GM21390 (cell line): ENCODE results near the gene CHGA.

ENCODE experiments used
- ATAC-seq: cut with Tn5 transposase; IDR thresholded peaks from one replicate; pipeline ENCODE4 v1.9.1; 2021; ENCODE audit not compliant: unreplicated experiment

The CHGA gene

DNA sequence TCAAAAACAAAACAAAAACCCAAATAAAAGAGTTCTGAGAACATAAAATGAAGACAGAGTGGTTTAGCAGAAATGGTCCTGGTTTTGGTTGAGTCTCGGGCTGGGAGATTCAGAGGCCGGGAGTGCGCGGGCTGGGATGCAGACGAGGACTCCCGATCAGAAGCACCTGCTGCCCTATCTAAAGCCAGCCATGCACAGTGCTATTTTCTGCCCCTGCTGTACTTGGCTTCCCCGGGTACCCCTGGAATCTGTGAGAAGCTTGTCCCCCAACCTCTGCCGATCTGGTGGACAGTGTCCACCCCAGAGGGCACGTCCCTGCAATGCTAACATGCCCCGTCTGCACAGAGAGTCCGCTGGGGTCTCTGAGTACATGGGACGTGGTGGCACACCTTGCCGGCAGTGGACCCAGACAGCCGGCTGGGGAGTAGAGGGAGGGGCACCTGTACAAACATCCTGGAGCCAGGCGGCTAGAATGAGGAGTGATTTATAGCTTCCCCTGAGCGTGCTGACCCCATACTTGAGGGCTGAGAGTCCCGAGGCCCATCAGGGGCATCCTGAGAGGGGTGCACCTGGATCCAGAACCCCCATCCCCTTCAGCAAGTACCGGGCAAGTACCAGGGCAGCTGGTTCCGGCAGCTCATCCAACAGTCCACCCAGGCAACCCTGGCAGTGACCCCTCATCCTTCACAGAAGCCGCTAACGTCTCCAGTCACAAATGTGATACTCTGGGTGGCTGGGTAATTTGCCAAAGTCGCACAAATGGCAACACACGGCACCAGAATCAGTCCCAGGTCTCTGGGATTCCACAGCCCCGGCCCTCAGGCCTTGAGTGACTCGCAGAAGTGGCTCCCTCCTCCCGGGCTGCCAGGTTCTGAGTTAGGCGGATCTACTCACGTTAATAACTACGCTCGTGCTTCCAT, 37.1 kb downstream of the CHGA start:
- no peak for ATAC-seq

DNA sequence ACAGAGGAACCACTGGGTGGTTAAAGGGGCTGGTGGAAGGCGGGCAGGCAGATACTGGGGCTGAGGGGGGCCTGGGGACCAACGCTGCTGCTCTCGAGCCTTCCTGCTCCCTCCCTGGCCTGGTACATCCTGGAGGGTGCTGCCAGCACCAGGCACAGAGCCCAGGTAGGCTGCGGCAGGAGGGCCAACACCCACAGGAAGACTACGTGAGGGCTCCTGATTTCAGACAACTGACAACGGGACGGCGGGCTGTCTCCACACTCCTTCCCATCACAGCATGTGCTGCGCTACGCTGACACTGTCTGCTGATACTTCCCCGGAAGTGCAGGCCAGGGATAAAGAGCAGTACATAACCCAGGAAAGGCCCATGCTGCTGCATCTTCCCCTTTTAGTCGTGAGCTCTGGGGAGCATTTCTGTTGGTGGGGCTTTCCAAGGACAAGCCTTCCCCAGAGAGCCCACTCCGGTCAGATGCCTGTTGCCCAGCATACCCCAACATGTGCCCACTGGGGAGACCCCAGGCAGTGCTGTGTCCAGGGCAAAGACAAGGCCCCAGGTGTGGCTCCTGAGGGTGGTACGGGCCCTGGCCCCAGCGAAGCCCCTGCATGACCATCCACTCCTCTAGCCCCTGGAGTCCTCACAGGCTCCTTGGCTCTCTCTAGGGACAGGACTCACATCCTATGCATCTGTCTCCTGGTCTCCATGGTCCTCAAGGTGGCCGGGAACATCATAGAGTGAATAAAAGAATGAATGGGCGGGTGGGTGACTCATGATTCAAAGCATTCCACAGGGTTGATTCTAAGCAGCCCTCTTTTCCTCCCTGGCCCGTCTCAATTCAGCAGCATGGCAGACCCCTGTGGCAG, 38.0 kb downstream of the CHGA start:
- ATAC-seq, result no peak

DNA sequence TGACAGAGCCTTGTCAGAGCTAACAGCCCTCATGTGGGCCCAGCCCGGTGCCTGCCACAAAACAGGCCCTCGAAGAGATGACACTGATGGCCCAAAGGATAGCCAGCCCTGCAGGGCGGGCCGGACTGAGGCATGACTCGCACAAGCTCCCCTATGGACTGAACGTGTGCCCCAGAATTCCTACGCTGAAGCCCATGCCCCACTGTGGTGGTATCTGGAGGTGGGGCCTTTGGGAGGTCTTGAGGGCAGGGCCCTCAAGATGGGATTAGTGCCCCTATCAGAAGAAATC, 38.6 kb downstream of the CHGA start:
- ATAC-seq, result no peak

DNA sequence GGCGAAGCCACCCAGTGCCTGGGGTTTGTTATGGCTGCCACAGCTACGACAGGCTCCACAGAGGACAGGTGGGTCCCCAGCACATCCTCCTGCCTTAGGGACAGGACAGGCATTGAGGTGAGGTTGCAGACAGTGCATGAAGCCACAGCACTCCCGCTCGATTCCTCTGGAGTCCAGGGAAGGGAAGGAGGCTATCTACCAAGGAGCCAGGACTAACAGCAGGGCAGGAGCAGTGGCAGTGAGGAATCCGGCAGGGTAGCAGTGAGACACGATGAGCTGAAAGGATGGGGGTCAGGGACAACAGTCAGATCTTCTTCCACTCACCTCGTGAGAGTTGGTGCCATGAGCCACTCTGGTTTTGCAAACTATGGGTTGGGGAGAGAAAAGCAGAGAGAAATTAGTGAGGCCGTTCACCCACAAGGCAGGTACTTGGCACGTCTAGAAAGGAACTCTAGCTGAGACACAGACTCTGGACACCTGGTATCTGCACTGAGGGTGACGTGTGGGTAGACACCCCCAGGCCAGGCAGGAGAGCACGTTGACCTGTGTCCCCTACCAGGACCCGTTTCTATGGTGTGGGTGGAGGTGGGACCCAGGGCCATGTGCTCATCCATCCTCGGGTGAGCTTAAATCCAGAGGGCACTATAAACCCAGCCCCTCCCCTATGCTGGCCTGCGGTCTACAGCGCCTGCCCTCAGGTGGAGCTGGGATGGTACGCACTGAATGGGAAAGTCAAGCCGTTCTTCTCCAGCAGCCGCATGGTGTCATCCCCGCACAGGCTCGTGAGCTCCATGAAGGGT, 39.3 kb downstream of the CHGA start:
- ATAC-seq, result no peak

DNA sequence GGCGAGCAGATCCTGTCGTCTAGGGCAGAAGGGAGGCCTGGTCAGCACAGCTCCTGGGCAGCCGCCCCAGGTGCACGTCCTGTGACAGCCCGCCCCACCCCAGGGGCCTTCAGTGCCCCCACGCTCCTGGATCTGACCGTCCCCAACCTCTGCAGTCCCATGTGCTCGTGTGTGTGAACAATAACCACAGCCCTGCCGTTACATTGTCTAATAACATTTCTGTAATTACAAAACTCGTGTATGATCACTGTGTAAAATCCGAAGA, 39.8 kb downstream of the CHGA start:
- no peak for ATAC-seq

DNA sequence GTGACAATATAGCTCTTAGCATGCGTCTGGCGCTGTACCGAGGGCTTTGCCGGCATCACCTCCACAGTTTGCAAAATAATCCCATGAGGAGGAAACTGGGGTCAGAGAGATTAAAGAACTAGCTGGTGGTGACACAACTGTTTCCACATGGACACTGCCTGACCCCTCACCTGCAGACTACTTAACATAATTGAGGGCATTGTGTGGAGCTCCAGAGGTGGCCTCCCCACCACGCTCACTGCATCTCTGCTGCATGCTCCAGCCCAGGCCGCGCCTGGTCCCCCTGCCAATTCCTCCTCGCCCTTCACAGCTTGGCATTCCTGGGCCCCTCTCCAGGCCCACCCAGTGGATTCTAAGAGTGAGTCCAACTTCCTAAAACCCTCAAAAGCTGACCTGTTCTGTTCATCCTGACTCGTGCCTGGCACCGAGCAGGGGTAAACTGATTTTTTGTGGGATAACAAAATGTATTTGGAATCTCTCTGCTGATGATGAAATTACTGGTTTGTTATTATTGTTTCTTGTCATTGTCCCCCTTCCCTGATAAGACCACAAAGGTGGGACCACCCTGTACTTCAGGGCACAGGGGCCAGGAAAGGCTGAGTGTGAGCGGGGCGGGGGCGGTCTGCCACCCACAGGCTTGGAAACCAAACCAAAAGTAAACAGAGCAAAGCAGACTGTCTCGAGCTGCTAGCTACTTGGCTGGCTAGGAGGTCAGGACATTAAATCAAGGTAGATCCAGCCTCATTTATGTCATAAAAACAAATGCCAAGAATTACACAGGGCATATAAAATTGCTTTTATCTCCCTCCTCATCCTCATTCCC, 40.6 kb downstream of the CHGA start:
- ATAC-seq, result no peak

DNA sequence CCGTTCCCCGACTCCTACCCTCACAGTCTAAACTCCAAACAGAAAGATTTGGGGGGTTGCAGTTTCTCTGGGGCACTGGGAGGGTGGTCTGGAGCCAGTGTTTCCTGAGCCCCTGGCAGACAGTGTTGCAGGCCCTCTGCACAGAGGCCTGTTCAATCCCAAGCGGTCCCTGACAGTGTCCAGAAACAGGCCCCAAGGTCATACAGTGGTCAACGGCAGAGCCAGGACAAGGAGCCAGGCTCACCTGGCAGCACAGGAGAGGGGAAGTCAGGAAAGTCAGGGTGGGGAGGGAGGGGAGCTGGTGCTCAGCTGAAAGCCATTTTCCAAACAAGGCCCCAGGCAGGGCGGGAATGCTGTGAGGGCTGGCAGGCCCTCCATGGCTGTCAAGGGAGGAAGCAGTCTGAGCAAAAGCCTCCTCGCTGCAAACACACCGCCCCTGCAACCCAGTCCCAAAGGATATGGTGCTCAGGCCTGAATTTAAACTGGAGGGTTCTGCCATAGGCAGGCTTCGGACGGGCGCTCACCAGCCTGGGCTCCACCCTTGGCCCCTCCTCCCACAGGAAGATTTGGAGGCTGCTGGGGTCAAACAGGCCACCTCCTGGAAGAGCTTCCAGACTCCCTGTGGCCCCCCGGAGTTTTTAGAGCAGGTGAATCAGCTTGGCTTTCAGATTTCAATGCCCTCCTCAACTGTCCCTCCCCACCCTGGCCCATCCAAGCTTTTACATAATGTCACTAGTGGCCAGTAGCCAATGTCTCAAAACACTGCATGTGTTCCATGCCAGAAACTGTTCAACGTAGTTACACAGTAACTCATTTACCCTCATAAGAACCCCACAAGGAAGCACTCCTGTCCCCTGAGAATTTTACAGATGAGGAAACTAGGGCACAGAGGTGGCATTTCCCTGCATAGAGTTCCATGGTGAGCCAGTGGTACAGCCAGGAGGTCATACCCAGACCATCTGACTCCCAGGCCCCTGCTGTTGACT, 41.5 kb downstream of the CHGA start:
- no peak for ATAC-seq

DNA sequence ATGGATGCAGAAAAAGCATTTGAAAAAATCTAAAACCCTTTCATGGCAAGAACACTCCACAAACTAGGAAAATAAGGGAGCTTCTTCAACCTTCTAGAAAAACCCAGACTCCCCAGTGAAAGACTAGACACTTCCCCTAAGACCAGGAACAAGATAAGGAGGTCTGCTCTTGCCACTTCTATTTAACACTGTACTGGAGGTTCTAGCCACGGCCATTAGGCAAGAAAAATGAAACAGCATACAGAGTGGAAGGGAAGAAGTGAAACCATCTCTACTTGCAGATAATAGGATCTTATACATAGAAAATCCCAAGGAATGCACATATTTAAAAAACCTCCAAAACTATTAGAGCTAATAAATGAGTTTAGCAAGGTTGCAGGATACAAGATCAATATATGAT, 42.3 kb downstream of the CHGA start:
- ATAC-seq, result no peak

- ATAC-seq, result no peak
Measured at GRCh38 chr14:92967346-92967926, 44.5 kb downstream of the CHGA start.

- ATAC-seq, result no peak
Measured at GRCh38 chr14:92968291-92969020, 45.5 kb downstream of the CHGA start.

- ATAC-seq, result no peak
Measured at GRCh38 chr14:92969430-92969829, 46.5 kb downstream of the CHGA start.

- ATAC-seq, result no peak
Measured at GRCh38 chr14:92969871-92970270, 46.9 kb downstream of the CHGA start.

GRCh38 chr14:92970271-92970670, 47.3 kb downstream of the CHGA start:
- no peak for ATAC-seq

DNA sequence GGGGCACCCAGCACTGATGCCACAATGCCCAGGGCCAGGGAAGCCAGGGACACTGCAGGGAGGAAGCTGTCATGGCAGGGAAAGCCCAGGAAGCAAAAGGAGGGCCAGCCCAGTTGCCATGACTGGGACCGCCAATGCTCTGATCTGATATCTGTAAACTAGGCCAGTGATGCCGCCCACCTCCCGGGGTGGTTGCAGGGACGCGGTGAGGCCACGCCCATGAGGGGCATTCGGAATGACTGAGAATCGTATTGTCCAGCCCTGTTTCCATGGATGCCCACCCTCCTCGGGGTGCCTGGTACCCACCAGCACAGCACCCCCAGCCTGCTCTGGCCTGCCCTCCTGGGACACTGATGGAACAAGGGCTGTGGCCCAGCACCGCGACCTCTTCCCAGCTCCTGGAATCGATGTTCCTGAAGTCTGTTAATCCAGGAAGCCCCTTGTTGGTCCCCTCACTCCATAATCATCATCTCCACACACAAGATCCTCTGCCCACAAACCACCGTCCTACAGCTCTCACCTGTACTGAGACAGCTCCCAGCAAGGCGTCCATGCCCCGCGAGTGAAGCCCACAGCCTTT, 48.7 kb downstream of the CHGA start:
- no peak for ATAC-seq

- ATAC-seq, result no peak
Measured at GRCh38 chr14:92973261-92973797, 50.4 kb downstream of the CHGA start.

DNA sequence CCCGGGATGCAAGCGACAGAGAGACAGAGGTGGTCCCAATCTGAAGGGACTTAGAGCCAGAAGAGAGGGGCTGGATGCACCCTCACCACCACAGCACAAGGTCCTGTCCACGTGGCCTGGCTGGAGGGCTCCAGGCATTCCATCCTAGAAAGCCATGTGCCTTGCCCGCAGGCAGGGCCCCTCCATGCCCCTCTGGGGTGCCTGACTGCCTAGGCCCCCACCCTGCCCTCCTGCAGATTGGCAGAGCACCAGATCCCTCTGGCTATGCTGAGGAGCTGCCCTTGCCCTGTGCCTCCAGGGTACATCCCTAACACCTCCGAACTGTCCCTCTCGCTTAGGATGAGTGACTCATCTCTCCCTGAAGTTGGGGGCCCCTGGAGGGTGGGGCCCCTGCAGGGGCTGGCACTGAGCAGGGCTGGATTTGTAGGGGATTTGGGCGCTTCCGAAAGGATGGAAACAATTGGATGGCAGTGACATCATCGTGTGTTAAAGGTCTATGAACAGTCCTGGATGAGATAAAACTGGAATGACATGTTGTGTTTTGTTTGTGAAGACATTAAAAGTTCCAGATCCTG, 50.9 kb downstream of the CHGA start:
- no peak for ATAC-seq

- no peak for ATAC-seq
Measured at GRCh38 chr14:92974541-92975345, 51.8 kb downstream of the CHGA start.
